ENCODE results near the gene DTHD1.

DTHD1 gene

DNA sequence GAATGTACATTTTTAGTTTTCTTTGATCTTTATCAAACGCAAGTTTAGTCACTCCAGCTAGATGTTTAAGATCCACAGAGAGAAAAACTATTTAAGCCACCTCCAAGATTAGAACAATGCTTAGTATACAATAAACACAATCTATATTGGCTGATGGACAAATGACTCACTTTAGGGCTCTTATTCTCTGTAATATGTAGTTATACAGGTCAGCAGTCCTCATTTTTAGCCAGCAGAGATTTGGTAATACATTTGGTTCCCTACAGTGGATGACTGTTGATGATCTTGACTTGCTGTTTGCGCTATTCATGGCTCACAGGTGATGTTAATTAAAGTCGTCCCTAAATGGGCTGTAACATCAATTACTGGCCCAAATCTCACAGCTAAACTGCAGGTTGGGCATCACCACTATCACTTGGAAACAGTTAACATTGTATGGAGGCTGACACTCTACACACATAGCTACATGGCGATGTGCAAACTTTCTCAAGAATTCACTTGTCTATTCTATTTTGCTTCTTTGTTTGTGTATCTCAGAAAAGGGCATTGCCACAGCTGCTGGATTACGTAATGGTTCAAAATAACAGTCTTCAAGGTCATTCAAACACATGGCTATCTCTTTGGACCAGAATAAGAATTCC, 11.8 kb upstream of the DTHD1 start:
- TF ChIP-seq, protein P1, sequence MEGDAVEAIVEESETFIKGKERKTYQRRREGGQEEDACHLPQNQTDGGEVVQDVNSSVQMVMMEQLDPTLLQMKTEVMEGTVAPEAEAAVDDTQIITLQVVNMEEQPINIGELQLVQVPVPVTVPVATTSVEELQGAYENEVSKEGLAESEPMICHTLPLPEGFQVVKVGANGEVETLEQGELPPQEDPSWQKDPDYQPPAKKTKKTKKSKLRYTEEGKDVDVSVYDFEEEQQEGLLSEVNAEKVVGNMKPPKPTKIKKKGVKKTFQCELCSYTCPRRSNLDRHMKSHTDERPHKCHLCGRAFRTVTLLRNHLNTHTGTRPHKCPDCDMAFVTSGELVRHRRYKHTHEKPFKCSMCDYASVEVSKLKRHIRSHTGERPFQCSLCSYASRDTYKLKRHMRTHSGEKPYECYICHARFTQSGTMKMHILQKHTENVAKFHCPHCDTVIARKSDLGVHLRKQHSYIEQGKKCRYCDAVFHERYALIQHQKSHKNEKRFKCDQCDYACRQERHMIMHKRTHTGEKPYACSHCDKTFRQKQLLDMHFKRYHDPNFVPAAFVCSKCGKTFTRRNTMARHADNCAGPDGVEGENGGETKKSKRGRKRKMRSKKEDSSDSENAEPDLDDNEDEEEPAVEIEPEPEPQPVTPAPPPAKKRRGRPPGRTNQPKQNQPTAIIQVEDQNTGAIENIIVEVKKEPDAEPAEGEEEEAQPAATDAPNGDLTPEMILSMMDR (IDR thresholded peaks at IDR 0.05; ENCODE audit: low read depth, low read length, missing control alignments) = no peak
- DNase-seq (ENCODE audit: low read depth) = no peak
- no peak overlapping the region for H3K4me3 ChIP-seq (ENCODE audit: low read depth, low read length)

DNA sequence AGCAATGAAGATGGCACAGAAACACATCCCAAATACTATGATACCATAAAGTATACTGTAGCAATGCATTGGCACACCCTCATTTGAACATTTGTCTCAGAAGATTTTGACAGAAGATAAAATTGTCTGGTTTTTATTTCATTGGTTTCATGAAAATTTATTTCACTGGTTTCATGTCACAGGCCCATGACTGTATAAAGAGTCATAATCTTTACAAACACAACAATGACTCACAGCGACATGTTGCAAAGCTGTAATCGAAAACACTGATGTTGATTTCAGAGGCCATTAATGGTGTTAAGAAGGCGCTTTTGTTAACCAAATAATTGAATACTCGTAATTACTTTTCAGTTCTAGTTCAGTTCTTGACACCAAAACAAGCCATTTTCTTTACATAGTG, 8.1 kb upstream of the DTHD1 start:
- no peak for DNase-seq (ENCODE audit: low read depth)
- TF ChIP-seq, protein P1 (IDR thresholded peaks at IDR 0.05; ENCODE audit: low read depth, low read length, missing control alignments) = no peak
- H3K4me3 ChIP-seq (ENCODE audit: low read depth, low read length) = no peak overlapping the region

DNA sequence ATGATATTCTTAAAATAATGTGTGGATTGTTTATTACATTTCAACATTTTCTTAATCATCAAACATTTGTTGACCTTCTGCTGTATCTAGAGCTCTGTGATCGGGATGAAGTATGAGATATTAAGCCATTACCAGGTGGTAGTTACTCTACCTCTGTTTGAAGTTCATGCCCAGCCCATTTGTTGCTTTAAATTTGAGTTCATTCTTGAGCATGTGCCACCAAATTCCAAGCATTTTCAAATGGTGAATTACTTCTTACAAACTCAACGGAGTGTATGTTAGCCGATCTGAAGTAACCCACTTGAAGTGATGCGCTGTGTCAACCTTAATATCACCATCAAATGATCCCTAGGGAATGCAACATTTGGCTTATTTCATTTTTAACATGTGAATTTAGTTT, 7.3 kb upstream of the DTHD1 start:
- no peak for DNase-seq (ENCODE audit: low read depth)
- TF ChIP-seq, protein P1 (IDR thresholded peaks at IDR 0.05; ENCODE audit: low read depth, low read length, missing control alignments) = no peak

DNA sequence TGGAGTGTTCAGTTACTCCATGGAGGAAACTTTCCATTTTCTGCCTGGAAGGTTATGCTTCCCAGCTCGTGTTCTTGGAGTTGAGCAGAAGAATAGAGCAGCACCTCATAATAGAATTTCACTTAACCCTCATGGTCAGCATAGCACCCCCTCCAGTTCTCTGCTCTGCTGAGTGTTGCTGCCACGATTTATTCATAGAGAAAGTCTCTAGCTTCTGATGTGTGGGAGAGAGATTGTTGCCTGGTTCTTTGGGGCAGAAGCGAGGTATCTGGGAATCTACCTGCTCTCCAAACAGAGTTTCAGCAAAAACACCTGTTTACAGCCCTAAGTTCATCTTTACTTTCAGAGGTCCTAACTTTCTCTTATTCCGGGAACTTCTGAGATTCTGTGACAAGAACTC, 3.9 kb upstream of the DTHD1 start:
- H3K4me3 ChIP-seq (ENCODE audit: low read depth, low read length) = no peak overlapping the region
- no peak for DNase-seq (ENCODE audit: low read depth)
- TF ChIP-seq, protein P1 (IDR thresholded peaks at IDR 0.05; ENCODE audit: low read depth, low read length, missing control alignments) = no peak

More for the DNA sequence above, 7.3 kb upstream of the DTHD1 start:
- H3K4me3 ChIP-seq (ENCODE audit: low read depth, low read length) = no peak overlapping the region

DNA sequence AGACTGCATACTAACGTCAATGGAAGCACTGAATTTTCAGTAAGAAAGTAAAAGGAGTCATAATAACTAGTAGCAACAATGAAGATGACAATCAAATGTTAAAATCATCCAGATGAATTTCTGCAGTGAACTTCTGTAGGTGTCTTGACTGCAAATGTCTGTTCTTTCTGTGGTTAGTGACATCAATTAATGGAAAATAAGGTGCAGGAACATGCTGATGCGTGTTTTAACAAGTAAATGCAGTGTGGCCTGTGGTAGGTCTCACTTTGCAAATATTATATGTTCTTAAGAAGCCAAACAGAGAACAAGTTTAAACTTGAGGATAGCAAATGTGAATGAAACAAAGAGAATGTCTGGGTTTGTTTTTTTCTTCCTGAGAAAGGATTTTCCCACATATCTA, 2.6 kb upstream of the DTHD1 start:
- DNase-seq (ENCODE audit: low read depth) = no peak
- TF ChIP-seq, protein P1 (IDR thresholded peaks at IDR 0.05; ENCODE audit: low read depth, low read length, missing control alignments) = no peak
- no peak overlapping the region for H3K4me3 ChIP-seq (ENCODE audit: low read depth, low read length)

DNA sequence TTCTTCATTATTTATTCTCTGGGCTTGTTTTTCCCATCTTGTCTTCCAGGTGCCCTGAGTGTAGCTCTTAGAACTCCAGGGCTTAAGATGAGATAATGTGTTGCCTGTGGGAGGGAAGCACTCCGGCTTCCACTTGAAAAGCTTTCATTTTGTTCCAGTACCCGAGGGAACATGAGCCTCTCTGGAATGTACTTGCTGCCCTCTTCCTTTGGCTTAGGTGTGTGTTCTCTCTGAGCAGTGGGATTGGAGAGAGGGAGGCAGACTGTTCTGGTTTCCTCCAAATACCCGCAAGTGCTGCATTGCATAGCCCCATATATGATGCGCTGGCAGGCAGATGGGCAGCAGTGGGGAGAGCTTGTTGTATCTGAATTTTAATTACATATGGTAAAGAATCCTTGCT, 861 bp upstream of the DTHD1 start:
- H3K4me3 ChIP-seq (ENCODE audit: low read depth, low read length) = no peak overlapping the region
- DNase-seq (ENCODE audit: low read depth) = no peak
- TF ChIP-seq, protein P1 (IDR thresholded peaks at IDR 0.05; ENCODE audit: low read depth, low read length, missing control alignments) = no peak

DNA sequence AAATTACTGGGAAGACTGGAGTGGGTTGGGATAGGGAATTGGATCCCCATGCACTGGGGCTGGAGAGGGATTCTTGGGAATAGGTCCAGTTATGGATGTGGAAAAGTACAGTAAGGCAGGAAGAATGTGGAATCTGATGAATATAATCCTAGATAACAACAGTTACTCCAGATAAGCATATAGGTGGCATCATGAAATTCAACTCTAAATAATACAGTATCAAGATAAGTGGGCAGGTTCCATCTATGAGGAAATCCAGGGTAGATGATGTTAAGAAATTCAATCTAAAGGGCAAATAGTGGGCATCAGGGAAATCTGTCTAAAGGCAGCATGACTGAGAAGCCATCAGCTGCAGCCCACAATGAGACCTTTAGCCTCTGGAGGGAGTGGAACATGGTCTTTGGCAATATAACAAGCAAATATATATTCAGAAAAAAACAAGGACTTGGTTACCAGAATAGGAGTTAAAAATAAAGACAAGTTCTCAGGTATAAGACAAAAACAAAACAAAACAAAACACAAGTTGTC, 1.2 kb downstream of the DTHD1 start:
- no peak overlapping the region for H3K4me3 ChIP-seq (ENCODE audit: low read depth, low read length)
- DNase-seq (ENCODE audit: low read depth) = no peak
- TF ChIP-seq, protein P1 (IDR thresholded peaks at IDR 0.05; ENCODE audit: low read depth, low read length, missing control alignments) = no peak

Data from GM12864 (cell line).